GM12878 (cell line): ENCODE results near the gene PRKN. TPM values are rescaled to one million over a fixed set of nuclear protein-coding genes. Genes with fewer than 3 reads are reported as not detected.

Experiments
- ATAC-seq: fragments of 200-7000 bp; cut with Tn5 transposase; 3 replicates; pipeline ENCODE4 v1.9.1; 2020; ENCODE audit warnings: mild to moderate bottlenecking, moderate library complexity
- BruUV-seq: library from RNA; stranded (reverse); fragments of 400-500 nt; replicated peaks from 2 replicates; lab custom pipeline; 2021; lab: Mats Ljungman, UMichigan
- CTCF ChIA-PET: fragments of 300-600 bp; sonication (Branson Sonifier 250); formaldehyde crosslinking; extraction: SDS; loops from one replicate; lab custom pipeline; 2021; ENCODE audit warnings: inconsistent platforms; lab: Yijun Ruan, JAX
- POLR2A ChIA-PET: fragments of 350-600 bp; formaldehyde crosslinking; extraction: SDS; loops from one replicate; lab custom pipeline; 2021; ENCODE audit warnings: inconsistent platforms; lab: Charles Lee
- RAD21 ChIA-PET: fragments of 300-600 bp; sonication (Branson Sonifier 250); formaldehyde crosslinking; loops from one replicate; lab custom pipeline; 2023; ENCODE audit warnings: antibody characterized with exemption; ENCODE audit not compliant: unreplicated experiment; lab: Charles Lee
- SMC1A ChIA-PET: fragments of 300-600 bp; sonication (Branson Sonifier 250); formaldehyde crosslinking; loops from one replicate; lab custom pipeline; 2023; ENCODE audit not compliant: unreplicated experiment, uncharacterized antibody; lab: Charles Lee
- DNase-seq: peaks from one replicate; pipeline ENCODE4 v3.0.0-alpha.2; 2011; ENCODE audit warnings: low read depth, low spot score
- FAIRE-seq: peaks from 3 replicates; lab custom pipeline; 2011; peaks lifted over from hg19 to GRCh38; lab: Jason Lieb, UNC
- H2AFZ ChIP-seq: 2 replicates; pipeline ENCODE4 v1.6.0; 2011; ENCODE audit warnings: low read depth, low read length, control low read depth; ENCODE audit not compliant: control insufficient read depth
- H3K27ac ChIP-seq: 2 replicates; pipeline ENCODE4 v1.5.1; 2011; ENCODE audit warnings: control low read depth; ENCODE audit not compliant: control insufficient read depth, insufficient read depth
- H3K27me3 ChIP-seq, 2 experiments: replicated peaks in 1 of 2; 2 replicates each; pipeline versions ENCODE4 v1.6.0 to v1.6.1; 2011; ENCODE audit warnings: low read length in 1 of 2; ENCODE audit not compliant: control insufficient read depth in 2 of 2, insufficient read depth in 2 of 2
- H3K36me3 ChIP-seq, 2 experiments: 2 replicates each; pipeline ENCODE4 v1.5.1; 2011; ENCODE audit warnings: low read length in 1 of 2; ENCODE audit not compliant: control insufficient read depth in 2 of 2, insufficient read depth in 2 of 2
- H3K4me1 ChIP-seq: 2 replicates; pipeline ENCODE4 v1.6.1; 2011; ENCODE audit warnings: mild to moderate bottlenecking, low read length, moderate library complexity, mixed read lengths; ENCODE audit not compliant: control insufficient read depth, insufficient read depth
- H3K4me2 ChIP-seq: 2 replicates; pipeline ENCODE4 v1.6.0; 2011; ENCODE audit warnings: control low read depth; ENCODE audit not compliant: control insufficient read depth, insufficient read depth
- H3K4me3 ChIP-seq: fragments of 200-600 bp; sonication (generic); 2 replicates; pipeline ENCODE4 v1.5.1; 2016
- H3K79me2 ChIP-seq: 2 replicates; pipeline ENCODE4 v1.6.0; 2011; ENCODE audit warnings: low read length; ENCODE audit not compliant: control insufficient read depth, insufficient read depth
- H3K9ac ChIP-seq: 2 replicates; pipeline ENCODE4 v1.8.0; 2011; ENCODE audit warnings: low read length, control low read depth, mixed read lengths; ENCODE audit not compliant: control insufficient read depth, insufficient read depth
- H3K9me3 ChIP-seq: replicated peaks from 3 replicates; pipeline ENCODE4 v1.5.1; 2011; ENCODE audit warnings: mild to moderate bottlenecking, low read length; ENCODE audit not compliant: control insufficient read depth, insufficient read depth
- H4K20me1 ChIP-seq: 2 replicates; pipeline ENCODE4 v1.6.0; 2011; ENCODE audit not compliant: control insufficient read depth, insufficient read depth
- CHD1 ChIP-seq: IDR thresholded peaks from 2 replicates; pipeline ENCODE4 v1.6.1; 2012; ENCODE audit warnings: low read depth, low read length, improper control_type of control experiment
- YBX1 ChIP-seq: fragments of 450-650 bp; IDR thresholded peaks from 2 replicates; pipeline ENCODE4 v1.6.1; 2016; ENCODE audit warnings: antibody characterized with exemption
- WGBS: methylation state at CpG from one replicate; pipeline ENCODE4 v1.1.6; 2016; ENCODE audit warnings: low lambda C conversion rate; ENCODE audit not compliant: insufficient replicate concordance, insufficient coverage; ENCODE audit errors: missing lambda C conversion rate; 5-methylcytosine and 5-hydroxymethylcytosine counted together
- in situ Hi-C: fragments of 300-500 bp; cut with MboI; formaldehyde crosslinking; loops from 9 replicates; pipeline ENCODE4 v1.14.3; 2018; ENCODE audit warnings: mixed read lengths
- intact Hi-C: fragments of 100-400 bp; cut with micrococcal nuclease; formaldehyde crosslinking; loops from one replicate; pipeline ENCODE4 v1.14.2; 2022; ENCODE audit not compliant: unreplicated experiment
- polyA plus RNA-seq, 11 experiments: library from polyadenylated mRNA; depleted of rRNA in 4 of 11; unstranded in 6 of 11; stranded (reverse) in 5 of 11; fragments of >200 nt; fragmentation: Nextera tagmentation in 4 of 11; fragmentation: Illumina TruSeq in 1 of 11; extraction: Ambion mirVana in 4 of 11; extraction: Trizol in 1 of 11; gene quantifications; 1 replicate in 1 of 11; 2 replicates in 10 of 11; pipeline versions ENCODE4 v1.2.1 to v1.2.3, GENCODE V29; 2011 to 2016; ENCODE audit warnings: inconsistent platforms in 2 of 11, missing spikeins in 2 of 11, low read depth in 1 of 11
- total RNA-seq, 4 experiments: library from RNA; depleted of rRNA in 3 of 4; stranded (reverse); fragments of >200 nt in 3 of 4; fragmentation: Illumina TruSeq in 1 of 4; extraction: Trizol in 1 of 4; gene quantifications; 2 replicates each; pipeline versions ENCODE4 v1.2.1 to v1.2.3, GENCODE V29; 2013 to 2021
- TF ChIP-seq, protein P1 (sequence below): fragments of 450-650 bp; IDR thresholded peaks from 2 replicates; pipeline ENCODE4 v1.6.1; 2017; ENCODE audit warnings: antibody characterized with exemption, mild to moderate bottlenecking, moderate library complexity
- TF ChIP-seq, protein P2 (sequence below): fragments of 450-650 bp; IDR thresholded peaks from 2 replicates; pipeline ENCODE4 v1.6.1; 2016; ENCODE audit warnings: mild to moderate bottlenecking, moderate library complexity, borderline replicate concordance

PRKN gene
- total and polyA plus RNA-seq, 10 of the 15 experiments (the other 5 are each of a cell fraction or from before 2014, with no cell fraction given): 0.06 to 0.09 TPM; not detected in 8

DNA sequence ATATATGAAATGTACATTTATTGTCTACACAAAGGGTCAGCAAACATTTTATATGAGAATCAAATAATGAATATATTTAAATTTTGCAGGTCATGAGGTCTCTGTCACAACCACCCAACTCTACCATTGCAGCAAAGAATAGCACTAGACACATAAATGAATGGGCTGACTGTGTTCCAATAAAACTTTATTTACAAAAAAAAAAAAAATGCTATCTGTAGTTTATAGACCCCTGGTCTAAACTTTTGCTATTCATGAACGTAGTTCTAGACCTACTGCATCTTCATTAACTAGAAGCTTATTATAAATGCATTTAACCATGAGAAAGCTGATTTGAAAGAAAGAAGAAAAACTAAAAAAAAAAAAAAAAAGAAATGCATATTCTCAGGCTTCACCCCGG is 842.8 kb downstream of the PRKN start:
- no peaks in the 10 kb centered on the region for H3K27me3 ChIP-seq
- SMC1A ChIA-PET: no interaction called here
- RAD21 ChIA-PET: no interaction called here
- H3K4me3 ChIP-seq: no peak overlapping the region
- H2AFZ ChIP-seq: no peak overlapping the region
- no peak overlapping the region for H3K4me2 ChIP-seq
- no peak for FAIRE-seq
- no peaks in the 10 kb centered on the region for H4K20me1 ChIP-seq
- no peak overlapping the region for H3K9ac ChIP-seq
- intact Hi-C loops (no loop called here), in situ Hi-C loops (no loop called here)
- no peak for ATAC-seq
- WGBS: 0% methylated on average over 2 of the region's 2 CpGs
- H3K9me3 ChIP-seq: no peaks in the 10 kb centered on the region
- H3K4me1 ChIP-seq: no peaks in the 10 kb centered on the region
- no peaks in the 10 kb centered on the region for H3K79me2 ChIP-seq
- POLR2A ChIA-PET: no interaction called here
- DNase-seq: no peak
- TF ChIP-seq, protein P1, sequence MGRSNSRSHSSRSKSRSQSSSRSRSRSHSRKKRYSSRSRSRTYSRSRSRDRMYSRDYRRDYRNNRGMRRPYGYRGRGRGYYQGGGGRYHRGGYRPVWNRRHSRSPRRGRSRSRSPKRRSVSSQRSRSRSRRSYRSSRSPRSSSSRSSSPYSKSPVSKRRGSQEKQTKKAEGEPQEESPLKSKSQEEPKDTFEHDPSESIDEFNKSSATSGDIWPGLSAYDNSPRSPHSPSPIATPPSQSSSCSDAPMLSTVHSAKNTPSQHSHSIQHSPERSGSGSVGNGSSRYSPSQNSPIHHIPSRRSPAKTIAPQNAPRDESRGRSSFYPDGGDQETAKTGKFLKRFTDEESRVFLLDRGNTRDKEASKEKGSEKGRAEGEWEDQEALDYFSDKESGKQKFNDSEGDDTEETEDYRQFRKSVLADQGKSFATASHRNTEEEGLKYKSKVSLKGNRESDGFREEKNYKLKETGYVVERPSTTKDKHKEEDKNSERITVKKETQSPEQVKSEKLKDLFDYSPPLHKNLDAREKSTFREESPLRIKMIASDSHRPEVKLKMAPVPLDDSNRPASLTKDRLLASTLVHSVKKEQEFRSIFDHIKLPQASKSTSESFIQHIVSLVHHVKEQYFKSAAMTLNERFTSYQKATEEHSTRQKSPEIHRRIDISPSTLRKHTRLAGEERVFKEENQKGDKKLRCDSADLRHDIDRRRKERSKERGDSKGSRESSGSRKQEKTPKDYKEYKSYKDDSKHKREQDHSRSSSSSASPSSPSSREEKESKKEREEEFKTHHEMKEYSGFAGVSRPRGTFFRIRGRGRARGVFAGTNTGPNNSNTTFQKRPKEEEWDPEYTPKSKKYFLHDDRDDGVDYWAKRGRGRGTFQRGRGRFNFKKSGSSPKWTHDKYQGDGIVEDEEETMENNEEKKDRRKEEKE: no peak
- TF ChIP-seq YBX1 (no peak), CHD1 (no peak)
- TF ChIP-seq, protein P2, sequence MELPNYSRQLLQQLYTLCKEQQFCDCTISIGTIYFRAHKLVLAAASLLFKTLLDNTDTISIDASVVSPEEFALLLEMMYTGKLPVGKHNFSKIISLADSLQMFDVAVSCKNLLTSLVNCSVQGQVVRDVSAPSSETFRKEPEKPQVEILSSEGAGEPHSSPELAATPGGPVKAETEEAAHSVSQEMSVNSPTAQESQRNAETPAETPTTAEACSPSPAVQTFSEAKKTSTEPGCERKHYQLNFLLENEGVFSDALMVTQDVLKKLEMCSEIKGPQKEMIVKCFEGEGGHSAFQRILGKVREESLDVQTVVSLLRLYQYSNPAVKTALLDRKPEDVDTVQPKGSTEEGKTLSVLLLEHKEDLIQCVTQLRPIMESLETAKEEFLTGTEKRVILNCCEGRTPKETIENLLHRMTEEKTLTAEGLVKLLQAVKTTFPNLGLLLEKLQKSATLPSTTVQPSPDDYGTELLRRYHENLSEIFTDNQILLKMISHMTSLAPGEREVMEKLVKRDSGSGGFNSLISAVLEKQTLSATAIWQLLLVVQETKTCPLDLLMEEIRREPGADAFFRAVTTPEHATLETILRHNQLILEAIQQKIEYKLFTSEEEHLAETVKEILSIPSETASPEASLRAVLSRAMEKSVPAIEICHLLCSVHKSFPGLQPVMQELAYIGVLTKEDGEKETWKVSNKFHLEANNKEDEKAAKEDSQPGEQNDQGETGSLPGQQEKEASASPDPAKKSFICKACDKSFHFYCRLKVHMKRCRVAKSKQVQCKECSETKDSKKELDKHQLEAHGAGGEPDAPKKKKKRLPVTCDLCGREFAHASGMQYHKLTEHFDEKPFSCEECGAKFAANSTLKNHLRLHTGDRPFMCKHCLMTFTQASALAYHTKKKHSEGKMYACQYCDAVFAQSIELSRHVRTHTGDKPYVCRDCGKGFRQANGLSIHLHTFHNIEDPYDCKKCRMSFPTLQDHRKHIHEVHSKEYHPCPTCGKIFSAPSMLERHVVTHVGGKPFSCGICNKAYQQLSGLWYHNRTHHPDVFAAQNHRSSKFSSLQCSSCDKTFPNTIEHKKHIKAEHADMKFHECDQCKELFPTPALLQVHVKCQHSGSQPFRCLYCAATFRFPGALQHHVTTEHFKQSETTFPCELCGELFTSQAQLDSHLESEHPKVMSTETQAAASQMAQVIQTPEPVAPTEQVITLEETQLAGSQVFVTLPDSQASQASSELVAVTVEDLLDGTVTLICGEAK: 0 out of 2 replicates have a peak, but pooled peaks have one; percentile 21
- H3K27ac ChIP-seq: no peak overlapping the region
- CTCF ChIA-PET: no interaction called here
- BruUV-seq: no TSS peak
- H3K36me3 ChIP-seq: no peaks in the 10 kb centered on the region
